Mucosa of rectum (tissue), 2 donors: Measurements from ENCODE around the gene PATJ.

Source experiments
- H3K27ac ChIP-seq, 2 donors: one replicate each; pipeline ENCODE4 v1.7.0; 2013; ENCODE audit warnings: inconsistent platforms in 2 of 2, low read depth in 2 of 2, low read length in 2 of 2
- H3K27me3 ChIP-seq, 2 donors: one replicate each; pipeline ENCODE4 v1.7.0; 2013; ENCODE audit warnings: low read length in 2 of 2; ENCODE audit not compliant: control insufficient read depth in 2 of 2, insufficient read depth in 2 of 2
- H3K36me3 ChIP-seq, 2 donors: one replicate each; pipeline ENCODE4 v1.7.0; 2013; ENCODE audit warnings: low read length in 2 of 2; ENCODE audit not compliant: control insufficient read depth in 2 of 2, insufficient read depth in 2 of 2
- H3K4me1 ChIP-seq, 2 donors: one replicate each; pipeline ENCODE4 v1.7.0; 2013; ENCODE audit warnings: low read length in 2 of 2, mild to moderate bottlenecking in 1 of 2; ENCODE audit not compliant: control insufficient read depth in 2 of 2, insufficient read depth in 2 of 2
- H3K4me3 ChIP-seq, 2 donors: one replicate each; pipeline ENCODE4 v1.7.0; 2013; ENCODE audit warnings: low read length in 2 of 2
- H3K9ac ChIP-seq, 2 donors: one replicate each; pipeline ENCODE4 v1.7.0; 2013; ENCODE audit warnings: low read length in 2 of 2, low read depth in 1 of 2, mild to moderate bottlenecking in 1 of 2
- H3K9me3 ChIP-seq, 2 donors: one replicate each; pipeline ENCODE4 v1.7.0; 2013; ENCODE audit warnings: low read length in 2 of 2; ENCODE audit not compliant: control insufficient read depth in 2 of 2
- donor health status: healthy.
- donor health status: Normal muscosa, but diverticular disease.

PATJ gene

GRCh38 chr1:62034790-62035189, 292.5 kb downstream of the PATJ start:
- Histone ChIP-seq H3K4me3 (no peak overlapping the region), H3K36me3 (no peaks in the 10 kb centered on the region), H3K4me1 (no peaks in the 10 kb centered on the region), H3K9ac (no peak overlapping the region), H3K9me3 (no peaks in the 10 kb centered on the region), H3K27ac (no peak overlapping the region), H3K27me3 (no peaks in the 10 kb centered on the region)

GRCh38 chr1:62037274-62037673, 295.0 kb downstream of the PATJ start:
- no peaks in the 10 kb centered on the region for H3K36me3 ChIP-seq
- no peaks in the 10 kb centered on the region for H3K9me3 ChIP-seq
- H3K27me3 ChIP-seq = no peaks in the 10 kb centered on the region
- no peak overlapping the region for H3K27ac ChIP-seq
- H3K9ac ChIP-seq = no peak overlapping the region
- H3K4me3 ChIP-seq = no peak overlapping the region
- H3K4me1 ChIP-seq = no peaks in the 10 kb centered on the region

GRCh38 chr1:62038594-62039284, 296.5 kb downstream of the PATJ start:
- no peaks in the 10 kb centered on the region for H3K36me3 ChIP-seq
- no peak overlapping the region for H3K4me3 ChIP-seq
- no peak overlapping the region for H3K9ac ChIP-seq
- H3K9me3 ChIP-seq = no peaks in the 10 kb centered on the region
- no peaks in the 10 kb centered on the region for H3K27me3 ChIP-seq
- no peak overlapping the region for H3K27ac ChIP-seq
- H3K4me1 ChIP-seq = no peaks in the 10 kb centered on the region

- no peaks in the 10 kb centered on the region for H3K36me3 ChIP-seq
- no peak overlapping the region for H3K9ac ChIP-seq
- H3K9me3 ChIP-seq = no peaks in the 10 kb centered on the region
- H3K4me3 ChIP-seq = no peak overlapping the region
- H3K27me3 ChIP-seq = no peaks in the 10 kb centered on the region
- no peaks in the 10 kb centered on the region for H3K4me1 ChIP-seq
- H3K27ac ChIP-seq = no peak overlapping the region
Observed at GRCh38 chr1:62040450-62040849, 298.2 kb downstream of the PATJ start.

- no peak overlapping the region for H3K9ac ChIP-seq
- H3K9me3 ChIP-seq = no peaks in the 10 kb centered on the region
- no peak overlapping the region for H3K27ac ChIP-seq
- no peaks in the 10 kb centered on the region for H3K4me1 ChIP-seq
- H3K27me3 ChIP-seq = no peaks in the 10 kb centered on the region
- H3K36me3 ChIP-seq = no peaks in the 10 kb centered on the region
- H3K4me3 ChIP-seq = no peak overlapping the region
Observed at GRCh38 chr1:62040973-62041372, 298.7 kb downstream of the PATJ start.

- Histone ChIP-seq H3K36me3 (no peaks in the 10 kb centered on the region), H3K27me3 (no peaks in the 10 kb centered on the region), H3K4me1 (no peaks in the 10 kb centered on the region), H3K27ac (no peak overlapping the region), H3K9me3 (no peaks in the 10 kb centered on the region), H3K9ac (no peak overlapping the region), H3K4me3 (no peak overlapping the region)
Observed at GRCh38 chr1:62043154-62043553, 300.9 kb downstream of the PATJ start.

GRCh38 chr1:62045574-62045973, 303.3 kb downstream of the PATJ start:
- Histone ChIP-seq H3K4me1 (no peaks in the 10 kb centered on the region), H3K27ac (no peak overlapping the region), H3K9me3 (no peaks in the 10 kb centered on the region), H3K36me3 (peaks cover 3 to 4% of the 10 kb centered on the region in 2 donors), H3K4me3 (no peak overlapping the region), H3K27me3 (no peaks in the 10 kb centered on the region), H3K9ac (no peak overlapping the region)

- no peaks in the 10 kb centered on the region for H3K9me3 ChIP-seq
- no peaks in the 10 kb centered on the region for H3K4me1 ChIP-seq
- no peak overlapping the region for H3K9ac ChIP-seq
- H3K27me3 ChIP-seq = no peaks in the 10 kb centered on the region
- H3K27ac ChIP-seq = no peak overlapping the region
- no peak overlapping the region for H3K4me3 ChIP-seq
- peaks cover 9% of the 10 kb centered on the region in 2 donors for H3K36me3 ChIP-seq
Observed at GRCh38 chr1:62046927-62047326, 304.6 kb downstream of the PATJ start.

GRCh38 chr1:62050165-62050564, 307.9 kb downstream of the PATJ start:
- H3K4me3 ChIP-seq = no peak overlapping the region
- peaks cover 12 to 15% of the 10 kb centered on the region in 2 donors for H3K36me3 ChIP-seq
- H3K27me3 ChIP-seq = no peaks in the 10 kb centered on the region
- no peaks in the 10 kb centered on the region for H3K9me3 ChIP-seq
- H3K9ac ChIP-seq = no peak overlapping the region
- H3K4me1 ChIP-seq = no peaks in the 10 kb centered on the region
- H3K27ac ChIP-seq = no peak overlapping the region

- Histone ChIP-seq H3K27ac (no peak overlapping the region), H3K4me1 (no peaks in the 10 kb centered on the region), H3K9me3 (no peaks in the 10 kb centered on the region), H3K9ac (no peak overlapping the region), H3K27me3 (no peaks in the 10 kb centered on the region), H3K36me3 (peaks cover 12 to 15% of the 10 kb centered on the region in 2 donors), H3K4me3 (no peak overlapping the region)
Observed at GRCh38 chr1:62052946-62053345, 310.7 kb downstream of the PATJ start.
